ENCODE results near the gene RNF128.

RNF128 gene

GRCh38 chrX:106726485-106727437, at the start of gene RNF128:
TSS of gene RNF128 (plus strand) at chrX:106726701. CDS start at chrX:106726914, 213 bp downstream.
- Mint-ChIP-seq H3K4me1 (ENCODE audit: low read depth) (no peaks in the 10 kb centered on the region), H3K4me3 (no peak within 1 kb of the TSS), H3K27me3 (peaks cover 30% of the 10 kb centered on the region), H3K36me3 (ENCODE audit: low read depth) (no peaks in the 10 kb centered on the region), H3K27ac (no peak within 1 kb of the TSS), H3K9me3 (no peaks in the 10 kb centered on the region)
- intact Hi-C loops (cut with micrococcal nuclease) = no loop called here

- Mint-ChIP-seq H3K27ac (no peak overlapping the region), H3K27me3 (no peaks in the 10 kb centered on the region), H3K4me1 (ENCODE audit: low read depth) (no peaks in the 10 kb centered on the region), H3K4me3 (no peak overlapping the region), H3K9me3 (no peaks in the 10 kb centered on the region), H3K36me3 (ENCODE audit: low read depth) (no peaks in the 10 kb centered on the region)
- intact Hi-C loops (cut with micrococcal nuclease) = no loop called here
Measured at GRCh38 chrX:106680716-106681115, 45.8 kb upstream of the RNF128 start.

- Mint-ChIP-seq H3K27me3 (no peaks in the 10 kb centered on the region), H3K4me3 (no peak overlapping the region), H3K4me1 (ENCODE audit: low read depth) (no peaks in the 10 kb centered on the region), H3K36me3 (ENCODE audit: low read depth) (no peaks in the 10 kb centered on the region), H3K27ac (no peak overlapping the region), H3K9me3 (no peaks in the 10 kb centered on the region)
- intact Hi-C loops (cut with micrococcal nuclease) = no loop called here
Measured at GRCh38 chrX:106684207-106684606, 42.3 kb upstream of the RNF128 start.

- H3K4me3 Mint-ChIP-seq = no peak overlapping the region
- H3K4me1 Mint-ChIP-seq (ENCODE audit: low read depth) = no peaks in the 10 kb centered on the region
- H3K36me3 Mint-ChIP-seq (ENCODE audit: low read depth) = no peaks in the 10 kb centered on the region
- intact Hi-C loops (cut with micrococcal nuclease) = no loop called here
- H3K27me3 Mint-ChIP-seq = no peaks in the 10 kb centered on the region
- no peaks in the 10 kb centered on the region for H3K9me3 Mint-ChIP-seq
- H3K27ac Mint-ChIP-seq = no peak overlapping the region
Measured at GRCh38 chrX:106692425-106693065, 34.0 kb upstream of the RNF128 start.

GRCh38 chrX:106696502-106696901, 30.0 kb upstream of the RNF128 start:
- intact Hi-C loops (cut with micrococcal nuclease) = no loop called here
- H3K4me1 Mint-ChIP-seq (ENCODE audit: low read depth) = no peaks in the 10 kb centered on the region
- H3K27ac Mint-ChIP-seq = no peak overlapping the region
- no peaks in the 10 kb centered on the region for H3K27me3 Mint-ChIP-seq
- no peaks in the 10 kb centered on the region for H3K36me3 Mint-ChIP-seq (ENCODE audit: low read depth)
- H3K9me3 Mint-ChIP-seq = no peaks in the 10 kb centered on the region
- no peak overlapping the region for H3K4me3 Mint-ChIP-seq

GRCh38 chrX:106698693-106699092, 27.8 kb upstream of the RNF128 start:
- intact Hi-C loops (cut with micrococcal nuclease) = no loop called here
- Mint-ChIP-seq H3K27ac (no peak overlapping the region), H3K9me3 (no peaks in the 10 kb centered on the region), H3K36me3 (ENCODE audit: low read depth) (no peaks in the 10 kb centered on the region), H3K27me3 (no peaks in the 10 kb centered on the region), H3K4me3 (no peak overlapping the region), H3K4me1 (ENCODE audit: low read depth) (no peaks in the 10 kb centered on the region)

GRCh38 chrX:106702636-106703035, 23.9 kb upstream of the RNF128 start:
- H3K4me1 Mint-ChIP-seq (ENCODE audit: low read depth) = no peaks in the 10 kb centered on the region
- no peak overlapping the region for H3K27ac Mint-ChIP-seq
- H3K27me3 Mint-ChIP-seq = no peaks in the 10 kb centered on the region
- H3K9me3 Mint-ChIP-seq = no peaks in the 10 kb centered on the region
- H3K4me3 Mint-ChIP-seq = no peak overlapping the region
- intact Hi-C loops (cut with micrococcal nuclease) = no loop called here
- no peaks in the 10 kb centered on the region for H3K36me3 Mint-ChIP-seq (ENCODE audit: low read depth)

- no peaks in the 10 kb centered on the region for H3K36me3 Mint-ChIP-seq (ENCODE audit: low read depth)
- no peaks in the 10 kb centered on the region for H3K4me1 Mint-ChIP-seq (ENCODE audit: low read depth)
- no peaks in the 10 kb centered on the region for H3K9me3 Mint-ChIP-seq
- no peak overlapping the region for H3K4me3 Mint-ChIP-seq
- intact Hi-C loops (cut with micrococcal nuclease) = no loop called here
- H3K27ac Mint-ChIP-seq = no peak overlapping the region
- H3K27me3 Mint-ChIP-seq = no peaks in the 10 kb centered on the region
Measured at GRCh38 chrX:106706466-106706865, 20.0 kb upstream of the RNF128 start.

- intact Hi-C loops (cut with micrococcal nuclease) = no loop called here
- no peaks in the 10 kb centered on the region for H3K9me3 Mint-ChIP-seq
Measured at GRCh38 chrX:106707771-106708454, 18.6 kb upstream of the RNF128 start.

GRCh38 chrX:106710771-106711170, 15.7 kb upstream of the RNF128 start:
- no peaks in the 10 kb centered on the region for H3K27me3 Mint-ChIP-seq
- no peak overlapping the region for H3K4me3 Mint-ChIP-seq
- H3K27ac Mint-ChIP-seq = no peak overlapping the region
- no peaks in the 10 kb centered on the region for H3K4me1 Mint-ChIP-seq (ENCODE audit: low read depth)
- H3K9me3 Mint-ChIP-seq = no peaks in the 10 kb centered on the region
- H3K36me3 Mint-ChIP-seq (ENCODE audit: low read depth) = no peaks in the 10 kb centered on the region
- intact Hi-C loops (cut with micrococcal nuclease) = no loop called here

More at GRCh38 chrX:106707771-106708454, 18.6 kb upstream of the RNF128 start:
- Mint-ChIP-seq H3K4me1 (ENCODE audit: low read depth) (no peaks in the 10 kb centered on the region), H3K27me3 (no peaks in the 10 kb centered on the region), H3K27ac (no peak overlapping the region), H3K36me3 (ENCODE audit: low read depth) (no peaks in the 10 kb centered on the region), H3K4me3 (no peak overlapping the region)

GRCh38 chrX:106711375-106711774, 15.1 kb upstream of the RNF128 start:
- Mint-ChIP-seq H3K27ac (no peak overlapping the region), H3K36me3 (ENCODE audit: low read depth) (no peaks in the 10 kb centered on the region), H3K27me3 (no peaks in the 10 kb centered on the region), H3K4me1 (ENCODE audit: low read depth) (no peaks in the 10 kb centered on the region), H3K9me3 (no peaks in the 10 kb centered on the region), H3K4me3 (no peak overlapping the region)
- intact Hi-C loops (cut with micrococcal nuclease) = no loop called here

GRCh38 chrX:106716004-106716403, 10.5 kb upstream of the RNF128 start:
- H3K27ac Mint-ChIP-seq = no peak overlapping the region
- H3K27me3 Mint-ChIP-seq = no peaks in the 10 kb centered on the region
- no peaks in the 10 kb centered on the region for H3K4me1 Mint-ChIP-seq (ENCODE audit: low read depth)
- no peaks in the 10 kb centered on the region for H3K9me3 Mint-ChIP-seq
- no peak overlapping the region for H3K4me3 Mint-ChIP-seq
- no peaks in the 10 kb centered on the region for H3K36me3 Mint-ChIP-seq (ENCODE audit: low read depth)
- intact Hi-C loops (cut with micrococcal nuclease) = no loop called here

GRCh38 chrX:106716463-106716862, 10.0 kb upstream of the RNF128 start:
- no peaks in the 10 kb centered on the region for H3K36me3 Mint-ChIP-seq (ENCODE audit: low read depth)
- no peaks in the 10 kb centered on the region for H3K27me3 Mint-ChIP-seq
- H3K27ac Mint-ChIP-seq = no peak overlapping the region
- intact Hi-C loops (cut with micrococcal nuclease) = no loop called here
- H3K4me1 Mint-ChIP-seq (ENCODE audit: low read depth) = no peaks in the 10 kb centered on the region
- no peaks in the 10 kb centered on the region for H3K9me3 Mint-ChIP-seq
- no peak overlapping the region for H3K4me3 Mint-ChIP-seq

GRCh38 chrX:106718709-106719108, 7.8 kb upstream of the RNF128 start:
- Mint-ChIP-seq H3K36me3 (ENCODE audit: low read depth) (no peaks in the 10 kb centered on the region), H3K27ac (no peak overlapping the region), H3K4me1 (ENCODE audit: low read depth) (no peaks in the 10 kb centered on the region), H3K9me3 (no peaks in the 10 kb centered on the region), H3K4me3 (no peak overlapping the region), H3K27me3 (no peaks in the 10 kb centered on the region)
- intact Hi-C loops (cut with micrococcal nuclease) = no loop called here

Data from dendritic cell treated with granulocyte-macrophage colony-stimulating factor and Interleukin-4, amounts not matched to agents 40 ng/mL and 50 ng/mL, for 4 days (primary cell).